ENCODE data around the gene DENND1A. TPM values are rescaled to one million over a fixed set of nuclear protein-coding genes. Genes with fewer than 3 reads are reported as not detected.
"Not testable (repeated sequence)": the region's sequence is repeated elsewhere in the genome, so short reads cannot be mapped to it uniquely, and the experiment has no call there.

DENND1A gene
- total RNA-seq, 2 donors from 2014 or later, result 16.2 to 17.7 TPM

DNA sequence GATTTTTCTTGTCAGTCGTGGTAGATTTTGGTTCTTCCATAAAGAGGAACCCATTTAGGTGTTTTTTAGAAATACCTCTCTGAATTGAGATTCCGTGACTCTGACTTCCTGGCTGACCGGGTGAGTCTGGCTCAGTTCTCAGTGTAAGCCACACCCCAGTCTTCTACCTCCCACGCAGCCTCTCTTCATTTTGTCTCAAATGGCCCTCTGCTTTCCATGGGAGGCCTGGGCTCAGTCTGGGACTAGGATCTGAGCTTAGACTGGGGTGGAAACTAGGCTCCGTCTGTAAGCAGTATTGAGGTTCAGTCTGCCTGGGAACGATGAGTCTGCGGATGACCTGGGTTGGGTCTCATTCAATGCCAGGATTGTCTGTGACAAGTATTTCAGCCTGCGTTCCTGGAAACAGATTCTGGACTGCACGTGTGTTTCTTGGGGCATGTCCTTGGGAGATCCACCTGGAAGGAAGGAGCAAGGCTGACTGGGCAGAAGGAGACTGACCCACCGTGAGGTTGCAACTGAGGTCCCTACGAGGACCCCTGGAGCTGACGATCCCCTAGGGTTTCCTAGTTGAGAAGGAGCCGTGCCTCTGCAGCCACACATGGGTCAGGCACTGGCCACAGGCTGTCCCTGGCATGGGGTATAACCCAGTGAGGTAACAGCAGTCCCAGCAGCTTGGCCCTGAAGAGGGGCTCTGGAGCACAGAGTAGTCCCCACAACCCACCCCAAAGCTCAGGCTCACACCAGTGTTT lies 586.3 kb downstream of the DENND1A start:
- no peak for DNase-seq
- intact Hi-C loops (cut with DNase I), result loop anchor here (5.0 to 10.0 kb wide), 2 partner anchors 76 to 249 kb away; partner anchors contain the start of gene STRBP (in 1 of the 2)
- ATAC-seq, result peak in 1 of 2 donors; percentile 3

DNA sequence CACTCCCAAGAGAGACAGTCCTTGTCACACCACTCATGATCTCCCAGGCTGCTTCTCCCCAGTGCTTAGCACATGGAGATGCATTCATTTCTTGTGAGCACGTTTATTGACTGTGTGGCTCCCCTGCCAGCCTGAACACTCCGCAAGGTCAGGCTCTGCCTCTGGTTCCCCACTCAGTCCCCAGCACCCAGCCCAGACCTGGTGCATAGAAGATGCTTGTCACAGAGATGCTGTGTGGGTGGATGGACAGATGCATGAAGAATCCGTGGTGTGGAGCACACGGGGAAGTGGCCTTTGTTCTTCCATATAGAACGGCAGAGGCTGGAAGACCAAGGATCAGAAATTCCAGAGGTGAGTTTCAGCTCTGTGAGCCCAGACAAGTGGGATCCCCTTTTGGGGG lies 587.7 kb downstream of the DENND1A start:
- intact Hi-C loops (cut with DNase I), result loop anchor here (5.0 to 10.0 kb wide), 2 partner anchors 75 to 247 kb away; partner anchors contain the start of gene STRBP (in 1 of the 2)

DNA sequence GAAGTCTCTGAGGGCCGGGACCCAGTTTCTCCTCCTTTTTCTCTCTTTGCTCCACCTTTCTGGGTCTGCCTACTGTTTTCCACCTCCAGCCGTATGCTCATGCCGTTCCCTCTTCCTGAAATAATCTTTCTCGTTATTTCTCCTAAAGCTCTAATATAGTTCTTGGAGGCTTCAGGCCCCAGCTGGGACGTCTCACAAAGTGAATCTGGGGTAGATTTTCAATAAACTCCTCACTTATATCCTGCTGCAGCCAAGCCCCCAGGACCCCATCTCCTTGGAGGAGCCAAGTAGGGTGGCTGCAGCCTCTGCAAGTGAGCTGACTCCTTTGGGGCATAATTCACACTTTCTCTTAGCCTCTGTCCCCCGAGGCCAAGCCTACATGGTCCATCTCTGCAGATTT lies 588.1 kb downstream of the DENND1A start:
- intact Hi-C loops (cut with DNase I), result loop anchor here (5.0 to 10.0 kb wide), 2 partner anchors 75 to 247 kb away; partner anchors contain the start of gene STRBP (in 1 of the 2)
- ATAC-seq (no peak), DNase-seq (no peak)

More for the DNA sequence above, 587.7 kb downstream of the DENND1A start:
- no peak for ATAC-seq
- DNase-seq, result no peak

DNA sequence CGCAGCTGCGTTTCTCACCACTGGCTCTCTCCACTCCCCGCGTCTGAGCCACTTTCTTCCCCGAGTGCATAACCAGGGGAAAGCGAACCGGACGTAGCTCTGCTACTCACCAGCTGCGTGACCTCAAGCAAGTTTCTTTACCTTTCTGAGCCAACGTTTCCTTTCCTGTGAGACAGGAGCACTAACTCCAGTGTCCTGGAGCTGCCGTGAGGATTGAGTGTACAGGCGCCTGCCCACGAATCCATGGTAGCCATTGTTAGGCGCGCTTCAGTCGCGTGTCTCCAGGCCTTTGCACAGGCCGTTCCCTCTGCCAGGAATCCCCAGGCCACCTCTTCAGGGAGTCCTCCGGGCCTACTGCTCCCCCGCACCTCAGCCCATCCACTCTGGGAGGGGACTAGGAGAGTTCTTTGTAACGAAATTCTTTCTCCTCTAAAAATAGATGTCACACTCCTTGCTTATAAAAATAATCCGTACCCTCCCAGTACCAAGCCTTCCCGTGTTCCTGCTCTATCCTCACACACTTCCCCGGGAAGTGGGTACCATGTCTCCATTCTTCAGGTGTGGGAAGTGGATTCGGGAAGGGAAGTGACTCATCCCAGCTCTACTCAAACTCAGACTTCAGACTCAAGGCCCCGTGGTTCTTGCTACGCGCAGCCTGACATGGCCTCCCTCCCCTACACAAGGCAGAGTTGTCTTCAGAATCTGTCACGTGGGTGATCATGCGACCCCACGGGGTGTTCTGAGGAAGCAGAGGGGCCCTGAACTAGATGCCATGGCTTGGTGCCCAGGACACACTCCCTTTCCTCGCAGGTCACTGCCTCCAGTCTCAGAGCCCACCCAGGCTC lies 590.0 kb downstream of the DENND1A start:
- ATAC-seq (peak; percentile 43 to 73), DNase-seq (no peak)
- intact Hi-C loops (cut with DNase I), result loop anchor here (5.0 to 10.0 kb wide), 2 partner anchors 73 to 245 kb away; partner anchors contain the start of gene STRBP (in 1 of the 2)

DNA sequence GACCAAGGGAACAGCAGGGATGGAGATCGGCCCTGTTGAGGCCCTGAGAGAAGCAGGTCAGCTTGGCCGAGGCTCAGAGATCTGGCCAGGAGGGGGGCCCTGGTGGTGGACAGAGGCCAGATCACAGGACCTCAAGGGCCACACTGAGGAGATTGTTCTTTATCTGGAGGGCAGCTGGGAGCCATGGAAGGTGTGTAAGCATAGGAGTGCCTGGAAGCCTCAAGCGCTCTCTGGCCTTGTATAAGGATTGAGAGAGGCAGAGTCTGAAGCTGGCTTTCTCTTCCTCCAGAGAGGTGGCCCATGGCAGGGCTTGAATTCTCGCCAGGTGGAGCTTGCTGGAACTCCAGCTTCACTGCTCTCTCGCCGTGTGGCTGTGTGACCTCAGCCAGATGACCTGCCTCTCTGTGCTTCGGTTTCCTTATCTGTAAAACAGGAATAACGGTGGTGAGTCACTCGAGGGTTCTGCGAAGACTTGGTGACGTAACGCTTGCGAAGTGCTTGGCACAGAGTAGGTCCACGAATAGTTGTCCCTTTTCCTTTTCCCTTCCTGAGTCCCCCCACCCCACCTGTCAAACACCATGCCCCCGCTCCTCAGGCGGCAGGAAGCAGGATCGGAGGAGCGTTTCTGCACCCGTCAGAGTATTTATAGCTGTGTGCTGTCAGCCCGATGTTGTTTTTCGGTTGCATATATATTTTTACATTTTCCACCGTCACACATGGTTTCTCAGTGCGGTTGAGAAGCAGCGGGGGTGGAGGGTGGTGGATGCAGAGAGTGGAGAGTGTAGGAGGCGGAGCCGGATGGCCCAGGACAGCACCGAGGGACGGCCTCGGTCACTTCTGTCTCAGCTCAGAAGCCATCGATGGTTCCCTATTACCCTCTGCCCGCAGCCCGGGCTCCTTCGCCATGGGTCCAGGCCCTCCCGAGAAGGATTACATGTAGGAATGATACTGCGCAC lies 590.9 kb downstream of the DENND1A start:
- peak; percentile 46 for DNase-seq
- ATAC-seq, result peak; percentile 67 to 77
- intact Hi-C loops (cut with DNase I), result no loop called here

DNA sequence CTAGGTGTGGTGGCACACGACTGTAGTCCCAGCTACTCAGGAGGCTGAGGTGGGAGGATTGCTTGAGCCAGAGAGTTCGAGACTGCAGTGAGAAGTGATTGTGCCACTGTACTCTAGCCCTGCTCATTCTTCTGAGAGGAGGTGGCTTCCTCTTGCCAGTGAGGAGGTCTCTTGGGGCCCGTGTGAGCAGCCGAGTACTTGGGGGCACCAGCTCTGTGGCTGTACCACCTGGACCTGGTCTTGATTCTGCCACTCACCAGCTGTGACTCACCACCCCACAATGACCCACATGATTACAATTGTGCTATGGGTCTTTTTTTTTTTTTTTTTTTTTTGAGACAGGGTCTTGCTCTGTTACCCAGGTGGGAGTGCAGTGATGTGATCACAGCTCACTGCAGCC lies 592.0 kb downstream of the DENND1A start:
- intact Hi-C loops (cut with DNase I), result no loop called here
- DNase-seq (no peak), ATAC-seq (no peak)

DNA sequence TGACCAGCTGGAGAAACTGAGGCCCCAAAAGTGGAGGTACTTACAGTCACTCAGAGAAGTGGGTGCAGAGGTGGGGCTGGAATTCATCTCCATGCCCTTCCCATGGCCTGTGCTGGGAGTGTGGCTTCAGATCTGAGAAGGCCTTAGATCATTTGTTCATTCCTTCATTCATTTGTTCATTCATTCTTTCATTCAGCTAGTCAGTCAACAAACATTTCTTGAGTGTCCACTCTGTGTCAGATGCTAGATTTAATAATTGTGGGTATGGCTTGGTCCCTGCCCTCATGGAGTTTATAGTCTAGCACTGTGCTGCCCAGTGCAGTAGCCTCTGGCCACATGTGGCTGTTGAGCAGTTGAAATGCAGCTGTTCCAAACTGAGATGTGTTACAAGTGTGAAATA lies 593.0 kb downstream of the DENND1A start:
- ATAC-seq, result no peak
- no peak for DNase-seq
- intact Hi-C loops (cut with DNase I), result no loop called here

DNA sequence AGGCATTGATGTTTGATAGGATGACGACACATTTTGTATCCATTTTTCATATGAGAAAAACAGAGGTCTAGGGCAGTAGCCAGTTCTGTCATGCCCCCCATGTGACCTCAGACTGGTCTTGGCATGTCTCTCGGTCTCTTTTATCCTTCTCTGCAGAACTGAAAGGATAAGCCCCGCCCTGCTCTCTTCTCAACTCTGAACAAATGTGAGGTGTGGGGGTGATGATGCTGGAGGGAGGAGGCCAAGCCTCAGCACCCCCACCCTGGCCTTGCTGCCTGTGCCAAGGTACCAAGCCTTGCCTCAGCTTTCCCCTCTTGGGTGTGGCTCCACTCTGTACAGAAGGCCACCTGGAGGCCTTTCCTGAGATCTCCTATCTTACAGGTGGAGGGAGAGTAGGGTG lies 593.5 kb downstream of the DENND1A start:
- no peak for DNase-seq
- intact Hi-C loops (cut with DNase I), result no loop called here
- no peak for ATAC-seq

DNA sequence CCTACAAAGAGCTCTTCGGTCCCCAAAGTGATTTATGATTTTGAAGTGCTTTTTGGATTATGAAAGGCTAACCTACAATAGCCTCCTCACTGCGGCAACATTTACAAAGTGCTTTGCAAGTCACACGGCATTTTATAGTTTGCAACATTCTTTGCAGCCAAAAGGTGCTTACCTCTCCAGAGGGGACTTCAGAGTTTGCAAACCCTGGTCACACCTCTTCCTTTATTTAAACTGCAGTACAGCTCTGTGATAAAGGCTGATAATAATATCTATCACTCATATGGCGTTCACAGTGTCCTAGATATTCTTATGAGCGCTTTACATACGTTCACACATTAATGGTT lies 594.0 kb downstream of the DENND1A start:
- intact Hi-C loops (cut with DNase I), result no loop called here
- ATAC-seq, result no peak
- DNase-seq, result no peak

DNA sequence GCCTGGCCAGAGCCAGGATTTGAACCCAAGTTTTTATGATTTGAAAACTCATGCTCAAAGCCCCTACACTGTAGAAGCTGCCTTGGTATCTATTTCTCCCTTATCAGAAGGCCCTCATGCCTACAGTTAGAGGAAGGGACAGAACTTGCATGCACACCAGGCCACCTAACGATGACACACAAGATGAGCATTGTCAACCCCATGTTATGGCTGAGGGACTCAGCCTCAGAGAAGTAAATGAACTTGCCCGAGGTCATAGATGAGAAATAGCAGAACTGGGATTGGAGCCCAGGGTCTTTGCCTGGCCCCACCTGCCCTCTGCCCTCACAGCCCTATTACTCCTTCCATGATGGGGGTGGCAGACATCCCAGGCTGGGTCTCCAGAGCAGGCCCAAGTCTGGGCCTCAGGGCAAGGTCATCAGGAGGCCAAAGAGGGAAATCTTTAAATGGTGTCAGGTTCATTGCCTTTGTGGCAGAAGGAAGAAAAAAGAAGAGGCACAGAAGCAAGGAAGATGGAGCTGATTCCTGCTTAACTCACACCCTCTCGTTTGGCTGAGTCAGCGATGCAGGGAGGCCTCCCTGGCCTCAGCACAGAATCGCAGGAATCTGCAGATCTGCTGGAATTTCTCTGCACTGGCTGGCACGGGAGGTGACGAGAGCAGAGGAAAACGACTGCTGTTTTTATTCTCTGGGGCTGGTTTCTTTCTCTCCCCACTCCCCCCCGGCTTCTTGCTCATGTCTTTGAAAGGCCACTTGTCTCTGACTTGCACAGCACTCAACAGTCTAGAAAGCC lies 594.5 kb downstream of the DENND1A start:
- DNase-seq (no peak), ATAC-seq (peak in 1 of 2 donors; percentile 54)
- intact Hi-C loops (cut with DNase I), result no loop called here

DNA sequence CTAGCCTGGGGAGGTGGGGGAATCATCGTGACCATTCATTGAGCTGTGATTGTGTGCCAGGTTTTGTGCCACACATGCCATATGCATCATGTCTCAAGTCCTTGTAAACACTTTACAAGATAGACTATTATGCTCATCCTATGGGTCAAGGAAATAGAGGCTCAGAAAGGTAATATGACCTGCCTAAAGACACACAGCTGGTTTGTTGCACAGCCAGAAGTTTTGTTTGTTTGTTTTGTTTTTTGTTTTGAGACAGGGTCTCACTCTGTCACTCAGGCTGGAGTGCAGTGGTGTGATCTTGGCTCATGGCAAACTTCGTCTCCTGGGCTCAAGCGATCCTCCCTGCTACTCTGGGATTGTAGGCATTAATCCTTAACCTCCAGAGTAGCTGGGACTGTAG lies 595.3 kb downstream of the DENND1A start:
- no peak for DNase-seq
- ATAC-seq, result no peak
- intact Hi-C loops (cut with DNase I), result no loop called here

DNA sequence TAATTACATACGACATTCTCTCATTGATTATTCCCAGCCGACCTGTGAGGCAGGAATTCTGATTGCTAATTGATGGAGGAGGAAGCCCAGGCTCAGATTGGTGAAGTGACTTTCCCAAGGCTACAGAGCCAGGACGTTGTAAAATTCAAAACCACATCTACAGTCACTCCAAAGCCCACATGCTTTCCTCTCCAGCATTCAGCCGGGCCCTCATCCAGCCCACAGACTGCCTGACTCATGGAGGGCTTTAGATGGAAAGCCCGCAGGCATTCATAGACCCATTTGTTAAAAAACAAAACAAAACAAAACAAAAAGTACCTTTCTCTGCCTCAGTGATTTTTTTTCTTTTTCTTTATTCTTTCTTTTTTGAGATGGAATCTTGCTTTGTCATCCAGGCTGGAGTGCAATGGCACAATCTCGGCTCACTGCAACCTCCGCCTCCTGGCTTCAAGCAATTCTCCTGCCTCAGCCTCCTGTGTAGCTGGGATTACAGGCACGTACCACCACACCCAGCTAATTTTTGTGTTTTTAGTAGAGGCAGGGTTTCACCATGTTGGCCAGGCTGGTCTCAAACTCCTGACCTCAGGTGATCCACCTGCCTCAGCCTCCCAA lies 596.8 kb downstream of the DENND1A start:
- intact Hi-C loops (cut with DNase I); DNase-seq; ATAC-seq: not testable (repeated sequence)

DNA sequence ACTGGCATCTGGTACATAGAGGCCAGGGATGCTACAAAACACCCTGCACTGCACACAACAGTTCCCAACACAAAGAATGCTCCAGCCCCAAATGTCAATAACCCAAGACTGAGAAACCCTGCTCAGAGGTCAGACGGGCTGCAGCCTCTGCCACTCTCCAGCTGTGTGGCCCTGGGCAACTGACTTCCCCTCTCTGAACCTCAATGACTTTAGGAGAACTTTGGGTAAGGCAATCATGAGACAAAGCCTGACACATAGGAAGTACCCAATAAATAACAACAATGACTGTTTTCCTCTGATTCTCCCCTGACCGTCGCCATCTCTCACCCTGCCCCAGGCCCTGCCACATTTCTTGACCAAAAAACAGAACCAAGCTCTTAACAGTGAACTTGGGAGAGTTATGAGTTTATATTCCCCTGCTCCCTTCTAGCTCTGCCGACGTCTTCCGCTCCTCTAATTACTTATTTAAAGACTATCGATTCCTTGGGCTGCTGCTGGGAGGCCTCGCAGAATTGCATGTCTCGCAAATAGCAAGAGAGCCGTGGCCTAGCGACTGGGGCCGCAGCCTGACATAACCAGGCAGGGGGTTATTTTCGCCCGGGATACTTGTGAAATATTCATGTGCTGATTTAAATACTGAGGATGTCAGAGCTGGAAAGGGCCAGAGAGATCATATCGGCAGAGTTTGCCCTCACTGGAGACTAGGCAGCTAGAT lies 598.4 kb downstream of the DENND1A start:
- no peak for ATAC-seq
- DNase-seq, result no peak
- intact Hi-C loops (cut with DNase I), result no loop called here

All from left cardiac atrium (tissue), 4 donors.